Kidney (tissue), 14 donors: Measurements from ENCODE around the gene EXOC2. TPM values are rescaled to one million over a fixed set of nuclear protein-coding genes. Genes with fewer than 3 reads are reported as not detected.

Source experiments
- DNase-seq, 5 donors: peaks; one replicate each; pipeline ENCODE4 v3.0.0-alpha.2; 2013 to 2020
- FAIRE-seq: peaks from 2 replicates; lab custom pipeline; 2012; peaks lifted over from hg19 to GRCh38; lab: Jason Lieb, UNC
- H3K27ac ChIP-seq, 2 donors: one replicate each; pipeline ENCODE4 v1.7.0; 2013; ENCODE audit warnings: low read depth in 2 of 2, low read length in 2 of 2, inconsistent platforms in 1 of 2
- H3K27me3 ChIP-seq: one replicate; pipeline ENCODE4 v1.7.1; 2013; ENCODE audit warnings: low read length, inconsistent platforms; ENCODE audit not compliant: control insufficient read depth, insufficient read depth
- H3K36me3 ChIP-seq, 3 donors: one replicate each; pipeline versions ENCODE4 v1.7.0 to v1.7.1; 2013; ENCODE audit warnings: low read length in 3 of 3, control low read depth in 1 of 3, inconsistent platforms in 1 of 3; ENCODE audit not compliant: insufficient read depth in 3 of 3, control insufficient read depth in 2 of 3
- H3K4me1 ChIP-seq, 3 donors: one replicate each; pipeline versions ENCODE4 v1.7.0 to v1.7.1; 2013; ENCODE audit warnings: low read length in 3 of 3, inconsistent platforms in 1 of 3, low read depth in 1 of 3; ENCODE audit not compliant: control insufficient read depth in 2 of 3, insufficient read depth in 2 of 3
- H3K4me3 ChIP-seq, 3 donors: one replicate each; pipeline versions ENCODE4 v1.7.0 to v1.8.1; 2013; ENCODE audit warnings: low read length in 3 of 3, control low read depth in 1 of 3, inconsistent platforms in 1 of 3
- H3K9ac ChIP-seq, 3 donors: one replicate each; pipeline versions ENCODE4 v1.7.0 to v1.7.1; 2013; ENCODE audit warnings: low read length in 3 of 3, control low read depth in 1 of 3, inconsistent platforms in 1 of 3
- H3K9me3 ChIP-seq, 3 donors: one replicate each; pipeline versions ENCODE4 v1.7.0 to v1.7.1; 2013; ENCODE audit warnings: low read length in 3 of 3, control low read depth in 1 of 3, inconsistent platforms in 1 of 3; ENCODE audit not compliant: control insufficient read depth in 2 of 3, insufficient read depth in 1 of 3
- intact Hi-C: fragments of 100-400 bp; cut with DNase I; formaldehyde crosslinking; loops from one replicate; pipeline ENCODE4 v1.11.1; 2022
- polyA plus RNA-seq: library from polyadenylated mRNA; stranded (reverse); fragments of 350-450 nt; fragmentation: Illumina TruSeq; extraction: RNeasy Lipid Tissue Mini Kit (QIAGEN cat#74804); gene quantifications from one replicate; pipeline ENCODE4 v1.2.3, GENCODE V29; 2014; ENCODE audit warnings: low read depth, low replicate concordance; ENCODE audit not compliant: insufficient read depth
- total RNA-seq: library from RNA; stranded (reverse); fragmentation: NEBNext Ultra II Directional; extraction: Animal tissue kit (Norgen Biotek cat#: 25700); gene quantifications from one replicate; pipeline ENCODE4 v1.2.1, GENCODE V29; 2021
- TF ChIP-seq, protein P1 (sequence below): IDR thresholded peaks from 3 replicates; pipeline ENCODE4 v1.5.1; 2012; ENCODE audit warnings: mild to moderate bottlenecking, moderate library complexity, borderline replicate concordance; ENCODE audit not compliant: insufficient read depth; ENCODE audit errors: extremely low read depth
- donor health status: control.
- donor health status: control.
- donor health status: control.
- donor health status: control.
- donor health status: control.
- donor health status: DM: yes; HTN: yes; CAD: no.
- donor health status: Normal renal cell carcinoma (clear cell type).

Gene EXOC2
- total and polyA plus RNA-seq, 2 donors from 2014 or later, result 8.6 to 21.7 TPM

DNA sequence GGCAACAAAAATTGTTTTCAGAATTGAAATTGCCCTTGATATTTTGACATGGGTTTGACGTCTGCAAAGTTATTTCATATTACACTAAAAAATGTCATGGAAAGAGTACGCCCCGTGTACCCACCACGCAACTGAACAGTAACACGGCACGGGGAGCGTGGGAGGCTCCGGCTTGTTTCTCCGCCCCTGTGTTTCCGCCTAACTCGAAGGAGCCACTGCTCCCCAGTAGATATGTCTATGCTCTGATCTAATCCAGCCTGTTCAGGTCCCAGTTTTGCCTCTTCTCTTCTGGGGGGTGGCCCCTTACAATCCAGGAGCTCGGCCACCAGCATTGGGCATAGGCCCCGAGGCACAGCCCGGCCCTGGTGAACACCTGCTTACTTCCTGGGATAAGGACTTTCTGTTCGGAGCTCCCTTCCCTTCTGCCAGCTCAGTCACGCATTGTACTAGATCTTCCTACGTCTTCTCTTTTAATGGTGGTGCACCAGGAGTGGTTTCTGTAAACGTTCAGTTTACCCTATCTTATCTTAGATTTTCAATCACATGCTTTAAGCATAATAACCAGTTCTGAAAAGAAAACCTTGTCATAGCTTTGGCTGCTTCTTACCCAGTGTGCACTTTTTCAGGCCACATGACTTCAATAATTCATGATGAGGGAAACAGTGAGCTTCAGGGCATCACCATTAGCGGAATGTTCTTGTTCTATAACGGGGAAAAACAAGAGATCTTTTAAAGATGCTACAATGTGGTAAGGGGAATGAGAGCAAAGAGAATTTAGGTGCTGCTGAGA is 43.9 kb upstream of the EXOC2 start:
- no peaks in the 10 kb centered on the region for H3K27me3 ChIP-seq
- no peak overlapping the region for H3K9ac ChIP-seq
- H3K4me1 ChIP-seq, result no peaks in the 10 kb centered on the region
- no peak overlapping the region for H3K27ac ChIP-seq
- DNase-seq, result no peak
- no peak overlapping the region for H3K4me3 ChIP-seq
- no peaks in the 10 kb centered on the region for H3K9me3 ChIP-seq
- no peak for FAIRE-seq
- TF ChIP-seq, protein P1, sequence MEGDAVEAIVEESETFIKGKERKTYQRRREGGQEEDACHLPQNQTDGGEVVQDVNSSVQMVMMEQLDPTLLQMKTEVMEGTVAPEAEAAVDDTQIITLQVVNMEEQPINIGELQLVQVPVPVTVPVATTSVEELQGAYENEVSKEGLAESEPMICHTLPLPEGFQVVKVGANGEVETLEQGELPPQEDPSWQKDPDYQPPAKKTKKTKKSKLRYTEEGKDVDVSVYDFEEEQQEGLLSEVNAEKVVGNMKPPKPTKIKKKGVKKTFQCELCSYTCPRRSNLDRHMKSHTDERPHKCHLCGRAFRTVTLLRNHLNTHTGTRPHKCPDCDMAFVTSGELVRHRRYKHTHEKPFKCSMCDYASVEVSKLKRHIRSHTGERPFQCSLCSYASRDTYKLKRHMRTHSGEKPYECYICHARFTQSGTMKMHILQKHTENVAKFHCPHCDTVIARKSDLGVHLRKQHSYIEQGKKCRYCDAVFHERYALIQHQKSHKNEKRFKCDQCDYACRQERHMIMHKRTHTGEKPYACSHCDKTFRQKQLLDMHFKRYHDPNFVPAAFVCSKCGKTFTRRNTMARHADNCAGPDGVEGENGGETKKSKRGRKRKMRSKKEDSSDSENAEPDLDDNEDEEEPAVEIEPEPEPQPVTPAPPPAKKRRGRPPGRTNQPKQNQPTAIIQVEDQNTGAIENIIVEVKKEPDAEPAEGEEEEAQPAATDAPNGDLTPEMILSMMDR, result no peak
- H3K36me3 ChIP-seq, result no peaks in the 10 kb centered on the region
- intact Hi-C loops, result no loop called here

DNA sequence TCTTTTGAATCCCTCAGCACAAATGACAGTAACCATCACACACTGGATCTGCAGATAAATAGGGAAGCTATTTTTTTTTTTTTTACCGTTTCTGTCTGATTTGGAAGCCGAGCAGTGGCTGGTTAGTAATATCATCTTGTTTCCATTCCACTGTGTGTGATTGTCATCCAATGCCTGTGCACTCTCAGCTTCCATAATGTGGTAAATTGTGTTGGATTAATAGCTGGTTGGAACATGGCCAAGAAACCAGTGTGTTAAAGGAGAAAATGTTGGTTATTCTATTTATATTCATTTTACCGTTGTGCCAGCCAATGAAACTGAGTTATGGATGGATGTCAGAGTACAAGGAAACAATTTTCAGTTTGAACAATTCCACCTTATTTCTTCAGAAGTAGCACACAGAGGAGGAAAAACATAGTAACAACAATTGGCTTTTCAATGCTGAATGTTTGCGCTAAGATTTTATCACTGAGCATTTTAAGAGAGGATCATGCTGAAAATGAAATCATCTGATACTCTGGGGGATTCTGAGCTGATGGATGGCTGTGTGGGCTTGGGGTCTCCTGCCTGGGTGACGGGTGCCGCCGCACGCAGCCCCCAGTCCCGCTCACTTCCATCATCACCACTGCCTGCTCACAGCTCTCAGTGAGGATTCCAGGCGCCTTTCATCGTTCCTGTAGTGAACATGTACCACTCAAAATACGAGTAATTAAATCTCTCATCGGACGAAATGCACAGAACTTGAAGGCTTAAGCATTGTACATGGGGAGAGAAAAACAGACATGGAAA is 40.7 kb upstream of the EXOC2 start:
- no peaks in the 10 kb centered on the region for H3K9me3 ChIP-seq
- no peak overlapping the region for H3K4me3 ChIP-seq
- H3K4me1 ChIP-seq, result no peaks in the 10 kb centered on the region
- TF ChIP-seq, protein P1, result no peak
- H3K9ac ChIP-seq, result no peak overlapping the region
- intact Hi-C loops, result no loop called here
- H3K27me3 ChIP-seq, result no peaks in the 10 kb centered on the region
- DNase-seq (no peak), FAIRE-seq (no peak)
- H3K36me3 ChIP-seq, result no peaks in the 10 kb centered on the region
- H3K27ac ChIP-seq, result no peak overlapping the region

DNA sequence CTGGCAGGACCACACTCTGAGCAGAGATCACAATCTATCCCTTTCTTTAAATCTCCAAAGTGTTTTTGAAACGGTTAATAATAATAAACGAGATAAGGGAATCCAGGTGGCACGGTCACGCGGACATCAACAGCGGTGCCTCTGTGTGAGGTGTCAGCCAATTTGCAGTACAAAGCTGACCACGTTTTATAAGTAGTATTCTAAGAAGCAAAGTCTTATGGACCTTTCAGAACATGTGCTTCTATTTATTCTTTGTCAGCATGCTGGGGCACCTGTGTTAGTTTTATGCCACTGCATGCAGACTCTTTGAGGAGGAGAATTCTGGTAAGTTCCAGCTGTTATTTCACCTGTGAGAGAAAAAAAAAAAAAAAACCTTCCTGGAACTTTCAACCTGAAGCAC is 39.0 kb upstream of the EXOC2 start:
- Histone ChIP-seq H3K27ac (no peak overlapping the region), H3K9me3 (no peaks in the 10 kb centered on the region), H3K27me3 (no peaks in the 10 kb centered on the region), H3K4me3 (no peak overlapping the region), H3K4me1 (no peaks in the 10 kb centered on the region), H3K36me3 (no peaks in the 10 kb centered on the region), H3K9ac (no peak overlapping the region)
- intact Hi-C loops, result no loop called here
- TF ChIP-seq, protein P1, result no peak
- DNase-seq, result no peak
- no peak for FAIRE-seq
